ENCODE results near the gene PLPP4.

DNA sequence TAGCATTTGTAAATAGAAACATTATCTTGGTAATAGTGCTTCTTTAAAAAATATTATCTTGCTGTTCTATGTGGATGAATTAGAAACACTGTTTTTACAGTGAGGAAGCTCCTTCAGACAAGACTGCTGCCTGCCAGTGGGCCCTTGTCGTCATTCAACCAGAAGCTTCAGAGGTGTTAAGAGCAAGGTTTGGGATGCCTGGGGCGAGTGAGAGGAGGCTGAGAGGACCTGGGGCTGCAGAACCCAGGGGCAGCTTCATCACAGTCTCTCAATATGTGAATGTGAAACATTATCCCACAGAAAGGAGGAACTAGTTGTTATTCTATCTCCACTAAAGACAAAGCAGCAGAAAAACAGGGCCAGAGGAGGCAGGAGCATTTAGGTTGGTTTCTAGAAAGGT is 8.1 kb downstream of the PLPP4 start:
- TF ChIP-seq, protein P1, sequence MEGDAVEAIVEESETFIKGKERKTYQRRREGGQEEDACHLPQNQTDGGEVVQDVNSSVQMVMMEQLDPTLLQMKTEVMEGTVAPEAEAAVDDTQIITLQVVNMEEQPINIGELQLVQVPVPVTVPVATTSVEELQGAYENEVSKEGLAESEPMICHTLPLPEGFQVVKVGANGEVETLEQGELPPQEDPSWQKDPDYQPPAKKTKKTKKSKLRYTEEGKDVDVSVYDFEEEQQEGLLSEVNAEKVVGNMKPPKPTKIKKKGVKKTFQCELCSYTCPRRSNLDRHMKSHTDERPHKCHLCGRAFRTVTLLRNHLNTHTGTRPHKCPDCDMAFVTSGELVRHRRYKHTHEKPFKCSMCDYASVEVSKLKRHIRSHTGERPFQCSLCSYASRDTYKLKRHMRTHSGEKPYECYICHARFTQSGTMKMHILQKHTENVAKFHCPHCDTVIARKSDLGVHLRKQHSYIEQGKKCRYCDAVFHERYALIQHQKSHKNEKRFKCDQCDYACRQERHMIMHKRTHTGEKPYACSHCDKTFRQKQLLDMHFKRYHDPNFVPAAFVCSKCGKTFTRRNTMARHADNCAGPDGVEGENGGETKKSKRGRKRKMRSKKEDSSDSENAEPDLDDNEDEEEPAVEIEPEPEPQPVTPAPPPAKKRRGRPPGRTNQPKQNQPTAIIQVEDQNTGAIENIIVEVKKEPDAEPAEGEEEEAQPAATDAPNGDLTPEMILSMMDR (IDR thresholded peaks at IDR 0.05), result no peak
- TF ChIP-seq POLR2A (IDR thresholded peaks at IDR 0.05) (no peak), POLR2AphosphoS5 (IDR thresholded peaks at IDR 0.05) (no peak)

Measured in suprapubic skin (tissue), 4 donors.